HG02642 (cell line): ENCODE data around the gene ZNF236.
"Not testable (repeated sequence)": the region's sequence is repeated elsewhere in the genome, so short reads cannot be mapped to it uniquely, and the experiment has no call there.

Experiments used
- ATAC-seq: cut with Tn5 transposase; IDR thresholded peaks from one replicate; pipeline ENCODE4 v1.9.1; 2021; ENCODE audit warnings: mild to moderate bottlenecking; ENCODE audit not compliant: unreplicated experiment, poor library complexity

ZNF236 gene

DNA sequence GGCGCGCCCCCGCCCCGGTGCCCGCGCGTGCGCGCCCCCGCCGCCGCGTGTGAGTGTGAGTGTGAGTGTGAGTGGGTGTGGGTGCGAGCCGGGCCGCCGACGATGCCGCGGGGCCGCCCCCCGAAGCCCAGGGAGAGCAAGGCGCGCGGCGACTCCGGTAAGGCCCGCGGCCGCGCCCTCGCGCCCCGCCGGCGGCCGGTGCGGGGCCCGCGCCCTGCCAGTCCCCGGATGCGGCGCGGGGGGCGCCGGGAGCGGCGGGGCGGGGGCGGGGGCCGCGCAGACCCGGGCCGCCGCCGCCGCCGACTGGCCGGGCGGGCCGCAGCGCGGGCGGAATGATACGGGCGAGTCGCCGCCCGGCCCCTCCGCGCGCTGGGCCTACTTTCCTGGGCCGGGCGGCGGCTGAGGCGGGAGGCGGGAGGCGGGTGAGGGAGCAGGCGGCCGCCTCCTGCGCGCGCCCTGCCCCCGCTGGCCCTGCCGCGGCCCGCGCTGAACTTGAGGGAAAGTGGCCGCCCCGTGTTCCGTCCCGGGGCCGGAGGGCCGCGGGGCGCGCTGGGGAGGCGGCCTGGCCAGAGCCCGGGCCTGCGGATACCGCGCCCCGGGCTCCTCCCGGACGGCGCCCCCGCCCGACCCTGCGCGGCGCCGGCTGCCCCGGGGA, at the start of gene ZNF236:
Gene ZNF236 (plus strand): TSS at position 52 of the 655 bp plus-strand sequence. CDS start 51 bp downstream, at position 103.
- ATAC-seq = peak; percentile 46

- no peak for ATAC-seq
These were observed 49.7 kb upstream of the ZNF236 start for GRCh38 chr18:76772665-76773064.

GRCh38 chr18:76777036-76777435, 45.3 kb upstream of the ZNF236 start:
- not testable (repeated sequence) for ATAC-seq

DNA sequence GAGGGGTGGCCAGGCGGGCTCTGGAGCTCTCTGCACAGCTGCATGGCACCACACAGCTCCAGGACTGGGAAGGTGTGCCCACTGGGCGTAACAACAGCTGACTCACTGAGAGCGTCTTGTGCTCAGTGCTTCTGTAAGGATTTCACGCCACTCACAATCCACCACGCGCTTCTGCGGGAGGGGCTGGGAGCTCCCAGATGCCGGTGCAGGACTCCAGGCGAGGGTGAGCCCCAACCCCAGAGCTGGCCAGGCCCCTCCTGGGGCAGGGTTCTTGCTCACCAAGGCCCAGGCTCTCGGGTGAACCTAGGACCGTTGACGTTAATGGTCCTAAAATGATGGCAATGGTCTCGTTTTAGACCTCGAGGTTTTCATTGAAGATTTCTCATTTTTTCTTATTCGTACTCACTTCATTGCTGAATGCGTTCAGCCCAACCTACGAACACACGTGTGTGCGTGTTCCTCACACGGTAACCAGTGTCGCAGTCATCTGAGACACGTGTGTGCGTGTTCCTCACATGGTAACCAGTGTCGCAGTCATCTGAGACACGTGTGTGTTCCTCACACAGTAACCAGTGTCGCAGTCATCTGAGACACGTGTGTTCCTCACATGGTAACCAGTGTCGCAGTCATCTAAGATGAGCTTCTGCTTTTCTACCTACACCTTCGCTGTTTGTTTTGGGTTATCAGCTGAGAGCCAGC, 38.4 kb upstream of the ZNF236 start:
- ATAC-seq = no peak

- ATAC-seq = no peak
These were observed 36.5 kb upstream of the ZNF236 start for GRCh38 chr18:76785872-76786271.

- no peak for ATAC-seq
These were observed 33.6 kb upstream of the ZNF236 start for GRCh38 chr18:76788571-76789317.

DNA sequence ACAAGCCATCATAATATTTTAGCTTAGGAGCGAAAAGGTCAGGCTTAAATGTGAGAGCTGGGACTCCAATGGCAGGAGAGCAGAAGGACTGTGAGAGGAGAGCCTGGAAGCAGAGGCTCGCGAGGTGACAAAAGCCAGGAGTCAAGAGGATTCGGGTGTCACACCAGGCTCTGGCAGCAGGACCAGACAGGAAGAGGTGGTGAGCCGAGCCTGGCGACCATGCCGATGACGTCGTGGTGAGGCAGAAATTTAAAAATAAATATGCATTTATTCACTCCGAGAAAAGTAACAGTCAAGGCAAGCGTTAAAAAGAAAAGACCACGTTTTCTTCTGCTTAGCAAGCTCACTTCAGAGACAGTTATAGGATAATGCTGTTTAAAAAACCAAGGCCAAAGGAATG, 31.3 kb upstream of the ZNF236 start:
- ATAC-seq = no peak

- ATAC-seq = no peak
These were observed 30.7 kb upstream of the ZNF236 start for GRCh38 chr18:76791642-76792041.

DNA sequence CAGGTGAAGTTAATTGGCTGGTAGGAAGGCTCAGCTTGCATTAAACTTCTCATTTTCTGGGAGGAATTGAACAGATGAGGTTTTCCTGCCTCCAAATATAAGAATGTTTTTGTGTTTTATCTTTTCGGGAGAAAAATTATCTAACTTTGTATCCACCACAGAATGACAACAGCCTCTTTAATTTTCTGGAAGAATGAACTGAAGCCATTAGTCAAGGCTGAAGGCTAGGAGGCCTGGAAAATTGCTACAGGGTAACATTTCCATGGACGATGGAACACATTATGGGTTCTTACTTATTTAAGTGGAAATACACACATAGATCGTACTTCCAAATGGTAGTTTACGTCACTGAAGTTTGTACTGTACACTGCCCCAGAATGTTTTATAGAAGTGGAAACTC, 28.0 kb upstream of the ZNF236 start:
- no peak for ATAC-seq

DNA sequence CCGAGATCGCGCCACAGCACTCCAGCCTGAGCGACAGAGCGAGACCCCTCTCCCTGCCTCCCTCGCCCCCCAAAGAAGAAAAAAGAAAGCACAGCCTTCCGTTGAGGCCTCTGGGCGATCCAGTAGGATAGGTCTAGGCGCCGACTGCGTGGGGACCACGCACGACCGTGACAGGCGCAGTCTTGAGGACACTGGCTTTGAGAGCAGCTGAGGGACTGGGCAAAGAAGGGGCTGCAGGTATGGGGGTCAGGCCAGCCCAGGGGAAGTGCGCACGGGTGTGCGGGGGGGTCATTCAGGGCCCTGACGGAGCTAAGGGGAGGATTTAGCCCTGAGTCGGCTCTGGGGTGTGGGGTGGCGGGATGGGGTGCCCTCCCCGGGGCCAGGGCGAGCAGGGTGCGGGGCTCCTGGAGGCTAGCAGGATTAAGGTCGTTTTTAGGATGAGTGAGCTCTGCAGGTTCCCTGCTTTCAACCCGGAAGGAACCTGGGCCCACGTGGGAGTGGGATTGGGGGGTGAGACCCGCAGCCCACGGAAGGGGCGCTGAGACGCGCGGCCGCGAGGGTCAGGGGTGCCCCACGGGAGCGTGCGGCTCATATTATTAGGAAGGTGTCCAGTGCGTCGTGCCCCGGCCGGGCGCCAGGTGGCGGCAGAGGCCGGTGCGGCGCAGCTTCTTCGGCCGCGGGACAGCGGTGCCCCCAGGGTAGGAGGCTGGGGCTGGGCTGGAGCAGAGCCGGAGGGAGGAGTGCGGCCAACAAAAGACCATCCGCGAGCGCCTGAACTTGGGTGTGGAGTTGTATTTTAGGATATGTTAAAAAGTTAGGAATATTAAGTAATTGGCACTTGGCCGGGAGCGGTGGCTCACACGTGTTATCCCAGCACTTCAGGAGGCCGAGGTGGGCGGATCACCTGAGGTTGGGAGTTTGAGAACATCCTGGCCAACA, 20.5 kb upstream of the ZNF236 start:
- peak; percentile 96 for ATAC-seq

DNA sequence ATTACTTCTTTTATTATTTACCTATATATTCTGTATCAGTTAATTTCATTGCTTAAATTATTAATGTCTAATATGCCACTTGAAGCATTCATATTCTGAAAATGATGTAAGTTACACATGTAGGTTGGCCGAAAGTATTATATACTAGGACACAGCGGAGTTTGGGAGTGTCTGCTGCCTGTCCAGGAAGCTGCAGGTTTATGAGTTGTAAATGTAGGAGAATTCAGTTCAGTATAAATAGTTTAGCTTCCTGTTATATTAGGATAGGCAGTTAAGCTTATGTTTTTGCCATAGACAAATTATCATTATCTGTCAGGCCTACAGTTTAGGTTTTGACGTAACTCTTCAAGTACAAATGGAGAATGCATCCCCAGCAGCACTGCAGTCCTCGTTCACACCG, 18.9 kb upstream of the ZNF236 start:
- ATAC-seq = no peak

GRCh38 chr18:76803814-76804213, 18.5 kb upstream of the ZNF236 start:
- peak; percentile 69 for ATAC-seq

DNA sequence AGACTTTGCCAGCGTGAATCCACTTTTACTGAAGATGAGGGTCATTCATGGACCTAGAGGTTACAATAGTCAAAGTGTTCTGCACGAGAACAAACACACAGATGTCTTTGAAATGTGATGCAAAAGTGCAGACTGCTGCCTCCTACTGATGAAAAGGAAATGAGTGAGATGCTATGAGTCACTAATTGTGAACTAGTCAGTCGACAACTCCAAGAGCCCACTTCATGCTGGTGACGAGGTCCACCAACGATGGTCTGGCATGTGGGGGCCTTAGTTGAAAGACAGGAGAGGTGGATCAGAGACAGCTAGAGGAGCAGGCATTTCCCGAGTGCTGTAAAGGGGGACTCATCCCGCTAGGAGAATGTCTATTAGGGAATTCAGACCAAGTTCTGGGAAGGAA, 17.1 kb upstream of the ZNF236 start:
- no peak for ATAC-seq

DNA sequence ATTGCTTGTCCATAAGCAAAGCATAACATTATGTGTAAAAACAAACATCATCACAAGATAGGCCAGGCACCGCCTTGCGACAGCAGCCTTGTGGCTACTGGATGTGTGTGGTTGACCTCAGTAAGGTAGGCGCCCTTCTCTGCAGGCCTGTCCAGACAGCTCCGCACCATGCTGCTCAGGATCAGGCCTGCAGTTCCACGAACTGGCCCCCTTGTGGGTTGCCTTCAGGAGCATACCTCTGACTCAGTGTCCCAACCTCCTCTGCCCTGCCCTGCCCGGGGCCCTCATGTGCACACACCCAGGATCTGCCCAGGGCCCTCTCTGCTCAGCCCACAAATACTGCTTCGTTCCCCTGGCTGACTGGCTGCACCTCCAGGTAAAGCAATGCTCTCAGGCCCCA, 16.1 kb upstream of the ZNF236 start:
- no peak for ATAC-seq

DNA sequence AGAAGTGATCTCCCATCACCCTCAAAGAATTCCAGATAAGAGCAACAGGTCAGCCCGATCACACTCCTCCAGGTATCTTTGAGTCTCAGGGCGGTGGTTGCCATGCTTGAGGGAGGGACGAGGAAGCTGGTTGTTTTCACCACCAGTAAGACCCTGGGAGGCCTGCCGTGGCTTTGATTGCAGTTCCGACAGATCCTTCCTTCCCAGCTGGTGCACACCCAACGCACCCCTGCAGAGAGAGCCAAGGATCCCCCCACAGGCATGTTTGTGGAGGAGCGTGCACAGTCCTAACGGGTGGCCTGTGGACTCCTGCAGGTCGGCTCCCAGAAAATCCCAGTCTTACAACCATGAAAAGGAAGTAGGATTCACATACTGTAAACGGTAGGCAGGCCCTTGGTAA, 13.8 kb upstream of the ZNF236 start:
- ATAC-seq = no peak

GRCh38 chr18:76811530-76811929, 10.8 kb upstream of the ZNF236 start:
- peak; percentile 55 for ATAC-seq

GRCh38 chr18:76814256-76814655, 8.1 kb upstream of the ZNF236 start:
- no peak for ATAC-seq

DNA sequence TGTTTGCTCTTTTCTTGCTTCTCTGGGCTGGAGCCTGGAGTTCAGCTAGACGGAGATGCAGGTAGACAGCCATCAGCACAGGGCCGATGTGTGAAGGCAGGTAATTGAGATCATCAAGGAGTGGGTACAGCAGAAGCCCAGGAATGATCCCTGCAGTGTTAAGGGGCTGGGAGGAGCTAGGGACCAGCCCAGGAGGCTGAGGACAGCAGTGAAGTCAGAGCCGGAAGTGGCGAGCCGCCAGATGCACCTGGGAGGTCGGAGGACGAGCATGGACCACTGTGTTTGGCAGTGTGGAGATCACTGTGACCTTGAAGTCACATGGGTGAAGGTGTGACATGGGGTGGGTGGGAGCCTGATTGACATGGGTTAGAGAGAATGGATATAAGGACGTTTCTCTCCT, 6.2 kb upstream of the ZNF236 start:
- ATAC-seq = no peak

DNA sequence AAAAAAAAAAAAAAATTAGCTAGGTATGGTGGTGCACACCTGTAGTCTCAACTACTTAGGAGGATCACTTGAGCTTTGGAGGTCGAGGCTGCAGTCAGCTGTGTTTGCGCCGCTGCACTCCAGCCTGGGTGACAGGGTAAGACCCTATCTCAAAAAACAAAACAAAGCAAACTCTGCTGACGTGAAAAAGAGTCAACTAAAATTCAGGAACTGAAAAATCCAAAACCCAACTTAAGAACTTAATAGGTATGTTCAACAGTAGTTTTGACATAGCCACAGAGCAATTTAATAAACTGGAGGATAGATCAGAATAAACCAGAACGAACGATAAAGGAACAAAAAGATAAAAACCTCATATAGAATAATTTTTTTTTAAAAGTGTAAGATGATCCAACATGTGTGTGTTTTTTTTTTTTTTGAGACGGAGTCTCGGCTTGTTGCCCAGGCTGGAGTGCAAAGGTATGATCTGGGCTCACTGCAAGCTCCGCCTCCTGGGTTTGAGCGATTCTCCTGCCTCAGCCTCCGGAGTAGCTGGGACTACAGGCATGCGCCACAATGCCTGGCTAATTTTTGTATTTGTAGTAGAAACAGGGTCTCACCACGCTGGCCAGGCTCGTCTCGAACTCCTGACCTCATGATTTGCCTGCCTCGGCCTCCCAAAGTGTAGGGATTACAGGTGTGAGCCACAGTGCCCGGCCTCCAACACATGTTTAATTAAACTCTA, 4.3 kb upstream of the ZNF236 start:
- no peak for ATAC-seq
